Camera-type eye (tissue), 1 donor: ENCODE data around the gene BTD. TPM values are rescaled to one million over a fixed set of nuclear protein-coding genes. Genes with fewer than 3 reads are reported as not detected.

Source experiments
- total RNA-seq: library from RNA; depleted of rRNA; stranded (reverse); fragments of >200 nt; gene quantifications from one replicate; pipeline ENCODE4 v1.2.3, GENCODE V29; 2014

Gene BTD
- total RNA-seq: 58.3 TPM

GRCh38 chr3:15601399-15602145 lies at the start of gene BTD, which contains the start of gene HACL1:
BTD (plus strand) TSS chr3:15601745; CDS start chr3:15635440, 33,695 bp downstream.
HACL1 (minus strand) TSS chr3:15601569; CDS start chr3:15601463, 106 bp downstream.

Other genes starting within 250 kb of the BTD start
- gene METTL6, start 174.2 kb upstream of the BTD start, total RNA-seq: 33.8 TPM
- 19.4 TPM for gene EAF1, start 174.1 kb upstream of the BTD start, total RNA-seq
- gene COLQ, start 80.0 kb upstream of the BTD start, total RNA-seq: 5.0 TPM
- 35.3 TPM for gene HACL1, start 176 bp upstream of the BTD start, total RNA-seq
- gene ANKRD28, start 196.2 kb downstream of the BTD start, total RNA-seq: 116 TPM